HL-60 (cell line): ENCODE measurements around the gene INSRR.

Source experiments
- DNase-seq, 2 experiments: peaks; one replicate each; pipeline ENCODE4 v3.0.0-alpha.2; 2010 to 2020; ENCODE audit warnings: low read depth in 1 of 2, low spot score in 1 of 2
- H3K27ac ChIP-seq: fragments of 250-450 bp; sonication (Bioruptor Pico); replicated peaks from 2 replicates; pipeline ENCODE4 v1.5.1; 2020; ENCODE audit warnings: mild to moderate bottlenecking, moderate library complexity
- H3K27me3 ChIP-seq: fragments of 250-450 bp; sonication (Bioruptor Pico); 2 replicates; pipeline ENCODE4 v1.5.1; 2021; ENCODE audit warnings: mild to moderate bottlenecking, moderate library complexity; ENCODE audit not compliant: insufficient read depth, poor library complexity, severe bottlenecking
- H3K4me3 ChIP-seq: replicated peaks from 2 replicates; pipeline ENCODE4 v1.5.1; 2011; ENCODE audit warnings: mild to moderate bottlenecking, control low read depth, low read length; ENCODE audit not compliant: insufficient read depth
- GABPA ChIP-seq: IDR thresholded peaks from 2 replicates; pipeline ENCODE4 v1.6.1; 2012; ENCODE audit warnings: low read depth
- POLR2AphosphoS5 ChIP-seq: IDR thresholded peaks from 2 replicates; pipeline ENCODE4 v1.6.1; 2012; ENCODE audit warnings: low read depth
- SPI1 ChIP-seq: IDR thresholded peaks from 2 replicates; pipeline ENCODE4 v1.6.1; 2012; ENCODE audit warnings: low read depth, mild to moderate bottlenecking, borderline replicate concordance
- TF ChIP-seq, protein P1 (sequence below): IDR thresholded peaks from 2 replicates; pipeline ENCODE4 v1.6.1; 2012; ENCODE audit warnings: low read depth; ENCODE audit not compliant: insufficient replicate concordance
- TF ChIP-seq, protein P2 (sequence below): IDR thresholded peaks from one replicate; pipeline ENCODE4 v1.5.1; 2011; ENCODE audit warnings: low read length, control low read depth, inconsistent platforms; ENCODE audit not compliant: insufficient read depth

The INSRR gene

DNA sequence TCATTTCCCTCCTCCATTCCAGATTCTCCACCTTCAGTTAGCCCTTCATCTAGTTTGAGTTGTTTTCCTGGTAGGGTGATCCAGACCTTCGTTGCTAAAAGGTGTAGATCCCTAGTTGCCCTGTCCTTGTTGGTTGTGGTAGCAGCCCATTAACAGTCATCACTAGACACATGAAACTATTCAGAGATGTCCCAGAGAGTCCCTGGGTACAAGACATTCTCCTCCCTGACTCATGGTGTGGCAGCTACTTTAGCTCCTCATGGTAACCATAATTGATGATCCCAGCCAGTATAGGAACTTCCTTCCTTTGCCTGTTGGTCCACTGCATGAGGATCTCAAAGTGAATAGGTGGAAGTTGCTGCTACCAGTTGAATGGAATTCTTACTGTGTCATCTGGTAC, 36.2 kb downstream of the INSRR start:
- TF ChIP-seq, protein P1, sequence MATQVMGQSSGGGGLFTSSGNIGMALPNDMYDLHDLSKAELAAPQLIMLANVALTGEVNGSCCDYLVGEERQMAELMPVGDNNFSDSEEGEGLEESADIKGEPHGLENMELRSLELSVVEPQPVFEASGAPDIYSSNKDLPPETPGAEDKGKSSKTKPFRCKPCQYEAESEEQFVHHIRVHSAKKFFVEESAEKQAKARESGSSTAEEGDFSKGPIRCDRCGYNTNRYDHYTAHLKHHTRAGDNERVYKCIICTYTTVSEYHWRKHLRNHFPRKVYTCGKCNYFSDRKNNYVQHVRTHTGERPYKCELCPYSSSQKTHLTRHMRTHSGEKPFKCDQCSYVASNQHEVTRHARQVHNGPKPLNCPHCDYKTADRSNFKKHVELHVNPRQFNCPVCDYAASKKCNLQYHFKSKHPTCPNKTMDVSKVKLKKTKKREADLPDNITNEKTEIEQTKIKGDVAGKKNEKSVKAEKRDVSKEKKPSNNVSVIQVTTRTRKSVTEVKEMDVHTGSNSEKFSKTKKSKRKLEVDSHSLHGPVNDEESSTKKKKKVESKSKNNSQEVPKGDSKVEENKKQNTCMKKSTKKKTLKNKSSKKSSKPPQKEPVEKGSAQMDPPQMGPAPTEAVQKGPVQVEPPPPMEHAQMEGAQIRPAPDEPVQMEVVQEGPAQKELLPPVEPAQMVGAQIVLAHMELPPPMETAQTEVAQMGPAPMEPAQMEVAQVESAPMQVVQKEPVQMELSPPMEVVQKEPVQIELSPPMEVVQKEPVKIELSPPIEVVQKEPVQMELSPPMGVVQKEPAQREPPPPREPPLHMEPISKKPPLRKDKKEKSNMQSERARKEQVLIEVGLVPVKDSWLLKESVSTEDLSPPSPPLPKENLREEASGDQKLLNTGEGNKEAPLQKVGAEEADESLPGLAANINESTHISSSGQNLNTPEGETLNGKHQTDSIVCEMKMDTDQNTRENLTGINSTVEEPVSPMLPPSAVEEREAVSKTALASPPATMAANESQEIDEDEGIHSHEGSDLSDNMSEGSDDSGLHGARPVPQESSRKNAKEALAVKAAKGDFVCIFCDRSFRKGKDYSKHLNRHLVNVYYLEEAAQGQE, result no peak
- TF ChIP-seq SPI1, result no peak
- no peak for TF ChIP-seq GABPA
- TF ChIP-seq POLR2AphosphoS5, result no peak
- TF ChIP-seq, protein P2, sequence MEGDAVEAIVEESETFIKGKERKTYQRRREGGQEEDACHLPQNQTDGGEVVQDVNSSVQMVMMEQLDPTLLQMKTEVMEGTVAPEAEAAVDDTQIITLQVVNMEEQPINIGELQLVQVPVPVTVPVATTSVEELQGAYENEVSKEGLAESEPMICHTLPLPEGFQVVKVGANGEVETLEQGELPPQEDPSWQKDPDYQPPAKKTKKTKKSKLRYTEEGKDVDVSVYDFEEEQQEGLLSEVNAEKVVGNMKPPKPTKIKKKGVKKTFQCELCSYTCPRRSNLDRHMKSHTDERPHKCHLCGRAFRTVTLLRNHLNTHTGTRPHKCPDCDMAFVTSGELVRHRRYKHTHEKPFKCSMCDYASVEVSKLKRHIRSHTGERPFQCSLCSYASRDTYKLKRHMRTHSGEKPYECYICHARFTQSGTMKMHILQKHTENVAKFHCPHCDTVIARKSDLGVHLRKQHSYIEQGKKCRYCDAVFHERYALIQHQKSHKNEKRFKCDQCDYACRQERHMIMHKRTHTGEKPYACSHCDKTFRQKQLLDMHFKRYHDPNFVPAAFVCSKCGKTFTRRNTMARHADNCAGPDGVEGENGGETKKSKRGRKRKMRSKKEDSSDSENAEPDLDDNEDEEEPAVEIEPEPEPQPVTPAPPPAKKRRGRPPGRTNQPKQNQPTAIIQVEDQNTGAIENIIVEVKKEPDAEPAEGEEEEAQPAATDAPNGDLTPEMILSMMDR, result no peak
- Histone ChIP-seq H3K27ac (no peak overlapping the region), H3K4me3 (no peak overlapping the region), H3K27me3 (peaks cover 10% of the 10 kb centered on the region)
- DNase-seq, result no peak

DNA sequence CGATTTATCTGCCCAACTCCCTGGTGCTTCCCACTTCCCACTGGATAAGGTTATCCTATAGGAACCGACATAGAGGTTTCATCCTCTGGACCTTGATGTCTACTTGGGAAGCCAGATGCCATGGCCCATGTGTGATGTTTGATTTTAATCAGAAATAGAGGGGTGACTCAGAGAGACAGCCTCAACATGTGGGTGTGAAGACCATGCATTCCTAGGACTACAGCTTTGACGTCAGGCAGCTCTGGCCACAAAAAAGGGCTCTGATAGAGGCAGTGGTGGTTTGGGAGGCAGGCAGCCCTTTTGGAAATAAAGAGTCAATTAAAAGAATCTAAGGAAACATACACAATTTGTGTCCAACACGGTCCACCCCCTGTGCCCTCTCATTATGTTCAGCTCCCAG, 37.1 kb downstream of the INSRR start:
- no peak overlapping the region for H3K27ac ChIP-seq
- DNase-seq, result no peak
- H3K27me3 ChIP-seq, result peaks cover 2% of the 10 kb centered on the region
- H3K4me3 ChIP-seq, result no peak overlapping the region
- no peak for TF ChIP-seq POLR2AphosphoS5

DNA sequence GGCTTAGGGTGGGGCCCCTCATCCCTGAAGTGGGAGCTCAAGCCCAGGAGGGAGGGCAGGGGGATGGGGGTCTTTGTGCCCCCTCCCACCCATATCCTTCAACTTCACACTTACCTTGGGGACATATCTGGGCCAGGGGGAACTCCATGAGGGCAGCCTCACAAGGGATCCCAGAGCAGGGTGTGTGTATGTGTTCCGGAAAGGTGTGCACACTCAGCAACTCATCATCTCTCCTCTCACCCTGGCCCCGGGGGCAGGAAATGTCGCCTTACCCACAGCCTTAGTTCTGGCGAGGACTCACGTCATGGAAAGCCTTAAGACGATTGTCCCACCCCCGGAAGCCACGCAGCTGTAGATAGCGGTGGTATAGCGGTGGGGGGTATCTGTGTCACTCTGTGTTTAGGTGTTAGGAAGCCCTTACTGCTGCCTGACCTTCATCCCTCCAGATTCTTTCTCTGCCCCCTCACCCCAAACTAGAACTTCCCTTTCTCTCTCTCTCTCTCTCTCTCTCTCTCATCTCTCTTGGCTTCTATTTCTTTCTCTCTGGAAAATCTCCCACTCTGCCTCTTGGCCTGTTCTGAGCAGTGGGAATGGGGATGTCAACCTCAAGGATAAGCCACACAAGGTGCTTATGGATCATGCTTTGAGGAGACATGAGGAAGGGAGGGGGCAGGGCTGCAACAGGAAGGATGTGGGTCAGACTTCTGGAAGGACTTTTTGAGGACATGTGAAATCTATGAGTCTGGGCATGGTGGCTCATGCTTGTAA, 42.2 kb downstream of the INSRR start, which contains the start of gene SH2D2A:
Gene SH2D2A (minus strand): TSS at position 288 of the 768 bp plus-strand sequence. CDS start 140 bp downstream, at position 148.
- Histone ChIP-seq H3K27me3 (peaks cover 5% of the 10 kb centered on the region), H3K4me3 (no peak within 1 kb of the TSS), H3K27ac (no peak within 1 kb of the TSS)
- TF ChIP-seq POLR2AphosphoS5 (no peak), GABPA (peak; percentile 27; the same call in 1 of the 2 replicates), SPI1 (no peak)
- TF ChIP-seq, protein P1, result no peak
- TF ChIP-seq, protein P2, result no peak
- DNase-seq, result peak; percentile 47 to 48

DNA sequence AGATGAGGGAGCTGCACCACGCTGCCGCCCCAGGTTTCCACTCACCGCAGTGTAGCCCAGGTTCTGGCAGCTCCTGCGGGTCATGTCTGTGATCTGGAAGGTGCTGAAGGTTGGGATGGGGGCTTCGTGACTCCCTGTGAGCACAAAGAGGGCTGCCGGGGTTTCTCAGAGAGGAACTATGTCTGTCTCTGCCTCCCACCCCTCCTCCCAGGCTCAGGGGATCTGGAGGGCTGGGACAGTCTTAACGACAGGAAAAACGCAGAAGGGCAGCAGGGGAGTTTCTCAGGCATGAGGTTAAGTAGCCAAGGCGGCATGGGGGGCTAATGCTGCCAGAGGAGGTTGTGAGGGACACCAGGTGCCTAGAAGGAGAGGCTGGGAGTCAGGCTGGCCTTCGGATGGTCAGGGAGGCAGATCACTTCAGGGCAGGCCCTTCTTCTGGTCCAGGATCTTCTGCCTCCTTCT, 42.9 kb downstream of the INSRR start:
- no peak for DNase-seq
- Histone ChIP-seq H3K4me3 (no peak overlapping the region), H3K27me3 (peaks cover 3% of the 10 kb centered on the region), H3K27ac (no peak overlapping the region)
- TF ChIP-seq SPI1, result no peak
- TF ChIP-seq POLR2AphosphoS5, result no peak
- TF ChIP-seq, protein P1, result no peak
- no peak for TF ChIP-seq GABPA
- TF ChIP-seq, protein P2, result no peak
